Endothelial cell of umbilical vein (primary cell): ENCODE results near the gene RENBP. TPM values are rescaled to one million over a fixed set of nuclear protein-coding genes. Genes with fewer than 3 reads are reported as not detected.
A peak's percentile ranks its signal among the peaks of the same experiment; 100 is the strongest.

Experiments used
- BruUV-seq: library from RNA; stranded (reverse); fragments of 400-500 nt; replicated peaks from 2 replicates; lab custom pipeline; 2021; lab: Mats Ljungman, UMichigan
- CTCF ChIA-PET: fragments of 300-600, 350-600 bp; sonication (Branson Sonifier 250); formaldehyde crosslinking; loops from one replicate; lab custom pipeline; 2021; ENCODE audit warnings: antibody characterized with exemption, inconsistent platforms; lab: Charles Lee
- POLR2A ChIA-PET: fragments of 300-600, 350-600 bp; sonication (Branson Sonifier 250); formaldehyde crosslinking; loops from one replicate; lab custom pipeline; 2021; ENCODE audit warnings: antibody characterized with exemption, inconsistent platforms; lab: Charles Lee
- DNase-seq: peaks from one replicate; pipeline ENCODE4 v3.0.0-alpha.2; 2011; ENCODE audit warnings: low read depth, low spot score
- FAIRE-seq: peaks from 2 replicates; lab custom pipeline; 2011; peaks lifted over from hg19 to GRCh38; lab: Jason Lieb, UNC
- H2AFZ ChIP-seq: 2 replicates; pipeline ENCODE4 v1.6.0; 2012; ENCODE audit warnings: low read depth, low read length, control low read depth, inconsistent platforms
- H3K27ac ChIP-seq: 2 replicates; pipeline ENCODE4 v1.5.1; 2011; ENCODE audit warnings: low read depth, mild to moderate bottlenecking, control low read depth, low read length, moderate library complexity; ENCODE audit not compliant: insufficient read depth
- H3K27me3 ChIP-seq, 2 experiments: 2 replicates each; pipeline versions ENCODE4 v1.6.0 to v1.6.1; 2011; ENCODE audit warnings: low read length in 2 of 2, mixed read lengths in 1 of 2; ENCODE audit not compliant: control insufficient read depth in 2 of 2, insufficient read depth in 2 of 2
- H3K36me3 ChIP-seq, 2 experiments: 2 replicates in 1 of 2; 3 replicates in 1 of 2; pipeline ENCODE4 v1.5.1; 2011; ENCODE audit warnings: low read length in 2 of 2, mild to moderate bottlenecking in 1 of 2, moderate library complexity in 1 of 2; ENCODE audit not compliant: control insufficient read depth in 2 of 2, insufficient read depth in 2 of 2; ENCODE audit errors: extremely low read depth in 1 of 2
- H3K4me1 ChIP-seq: 3 replicates; pipeline ENCODE4 v1.5.1; 2011; ENCODE audit warnings: mild to moderate bottlenecking, low read length; ENCODE audit not compliant: control insufficient read depth, insufficient read depth; ENCODE audit errors: extremely low read depth
- H3K4me2 ChIP-seq: 2 replicates; pipeline ENCODE4 v1.6.1; 2011; ENCODE audit warnings: low read length, control low read depth, mixed read lengths; ENCODE audit not compliant: insufficient read depth
- H3K4me3 ChIP-seq, 3 experiments: fragments of 200-600 bp in 1 of 3; sonication (generic), shearing (Covaris generic) in 1 of 3; replicated peaks in 1 of 3; 2 replicates each; pipeline ENCODE4 v1.5.1; 2011 to 2016; ENCODE audit warnings: control low read depth in 3 of 3, low read length in 3 of 3, mild to moderate bottlenecking in 2 of 3, inconsistent platforms in 1 of 3, low read depth in 1 of 3, moderate library complexity in 1 of 3; ENCODE audit not compliant: insufficient read depth in 1 of 3
- H3K79me2 ChIP-seq: 2 replicates; pipeline ENCODE4 v1.6.0; 2012; ENCODE audit warnings: low read length, inconsistent platforms; ENCODE audit not compliant: control insufficient read depth, insufficient read depth
- H3K9ac ChIP-seq: replicated peaks from 2 replicates; pipeline ENCODE3; 2011; ENCODE audit warnings: low read length, control low read depth; ENCODE audit not compliant: insufficient read depth; ENCODE audit errors: extremely low read depth
- H3K9me1 ChIP-seq: replicated peaks from 3 replicates; pipeline ENCODE4 v1.6.0; 2011; ENCODE audit warnings: mild to moderate bottlenecking, low read length; ENCODE audit not compliant: control insufficient read depth, insufficient read depth; ENCODE audit errors: extremely low read depth
- H3K9me3 ChIP-seq: replicated peaks from 2 replicates; pipeline ENCODE4 v1.5.1; 2012; ENCODE audit warnings: low read length, inconsistent platforms; ENCODE audit not compliant: control insufficient read depth, insufficient read depth
- H4K20me1 ChIP-seq: replicated peaks from 2 replicates; pipeline ENCODE3; 2011; ENCODE audit warnings: mild to moderate bottlenecking, low read length; ENCODE audit not compliant: control insufficient read depth, insufficient read depth; ENCODE audit errors: extremely low read depth
- EZH2 ChIP-seq: IDR thresholded peaks from 2 replicates; pipeline ENCODE4 v1.6.1; 2012; ENCODE audit warnings: borderline replicate concordance, low read depth, mild to moderate bottlenecking, moderate library complexity, low read length, inconsistent platforms; ENCODE audit not compliant: severe bottlenecking
- FOS ChIP-seq: IDR thresholded peaks from 2 replicates; pipeline ENCODE4 v1.6.1; 2011; ENCODE audit warnings: mild to moderate bottlenecking, low read length, moderate library complexity, borderline replicate concordance; ENCODE audit not compliant: insufficient read depth
- GATA2 ChIP-seq: IDR thresholded peaks from 2 replicates; pipeline ENCODE4 v1.7.0; 2011; ENCODE audit warnings: low read depth, mild to moderate bottlenecking, moderate library complexity, mixed read lengths, low read length; ENCODE audit not compliant: insufficient read length, insufficient read depth
- JUN ChIP-seq: IDR thresholded peaks from 2 replicates; pipeline ENCODE4 v1.6.1; 2011; ENCODE audit warnings: borderline replicate concordance, low read depth; ENCODE audit not compliant: insufficient read length, insufficient read depth
- MYC ChIP-seq: IDR thresholded peaks from one replicate; pipeline ENCODE4 v1.6.1; 2011; ENCODE audit warnings: mild to moderate bottlenecking, low read depth, low read length
- POLR2A ChIP-seq: IDR thresholded peaks from 2 replicates; pipeline ENCODE4 v1.6.1; 2012; ENCODE audit warnings: low read depth, mild to moderate bottlenecking, control low read depth, low read length
- POLR2AphosphoS5 ChIP-seq: IDR thresholded peaks from 2 replicates; pipeline ENCODE4 v1.6.1; 2012; ENCODE audit warnings: low read depth, mild to moderate bottlenecking, control low read depth, low read length, moderate library complexity; ENCODE audit not compliant: insufficient read depth
- dilution Hi-C: fragments of 300-500 bp; cut with MboI; formaldehyde crosslinking; loops from one replicate; pipeline ENCODE4 v1.15.0; 2019; ENCODE audit warnings: low sequenced_read_pairs; ENCODE audit not compliant: extremely low pct_ligation_motif_present
- intact Hi-C: fragments of 100-400 bp; cut with micrococcal nuclease; formaldehyde crosslinking; loops from one replicate; pipeline ENCODE4 v1.10.0; 2022
- polyA plus RNA-seq, 4 experiments: library from polyadenylated mRNA; depleted of rRNA in 3 of 4; stranded (reverse) in 3 of 4; unstranded in 1 of 4; fragments of >200 nt; gene quantifications; 2 replicates each; pipeline versions ENCODE4 v1.2.1 to v1.2.3, GENCODE V29; 2011 to 2012; ENCODE audit warnings: missing spikeins in 1 of 4
- total RNA-seq: library from RNA; stranded (reverse); gene quantifications from 2 replicates; pipeline ENCODE4 v1.2.3, GENCODE V29; 2021
- TF ChIP-seq, protein P1 (sequence below): IDR thresholded peaks from 2 replicates; pipeline ENCODE4 v1.6.1; 2011; ENCODE audit not compliant: insufficient read depth, insufficient read length
- TF ChIP-seq, protein P2 (sequence below), 2 donors: IDR thresholded peaks; 1 replicate in 1 of 2; 2 replicates in 1 of 2; pipeline ENCODE4 v1.5.1; 2011; ENCODE audit warnings: low read length in 2 of 2, mild to moderate bottlenecking in 2 of 2, moderate library complexity in 2 of 2, control low read depth in 1 of 2, inconsistent platforms in 1 of 2, low read depth in 1 of 2; ENCODE audit not compliant: insufficient read depth in 1 of 2; ENCODE audit errors: extremely low read depth in 1 of 2

Gene RENBP
- total and polyA plus RNA-seq, 2 donors (not counting 3 experiments of a cell fraction or from before 2014, with no cell fraction given), result 8.0 to 16.0 TPM

DNA sequence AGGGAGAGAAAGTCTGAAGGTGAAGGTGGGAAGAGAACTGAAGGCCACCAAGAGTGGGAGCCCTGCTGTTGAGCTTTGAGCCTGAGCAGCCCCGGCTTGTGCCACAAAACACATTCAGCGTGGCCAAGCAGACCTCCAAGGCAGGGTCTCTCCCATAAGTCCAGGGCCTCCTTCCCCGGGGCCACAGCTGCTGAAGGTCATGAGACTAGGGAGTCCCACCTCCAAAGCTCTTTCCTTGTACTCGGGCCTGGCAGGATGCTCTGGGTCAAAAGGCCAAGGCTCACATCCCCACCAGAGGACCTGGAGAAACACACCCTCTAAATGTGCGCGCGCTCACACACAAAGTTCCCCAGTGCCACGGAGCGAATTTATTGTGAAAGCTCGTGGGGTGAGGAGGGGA is 14.9 kb downstream of the RENBP start:
- Histone ChIP-seq H3K27me3 (no peaks in the 10 kb centered on the region), H3K36me3 (peaks cover 0 to 14% of the 10 kb centered on the region in 2 experiments), H3K4me2 (no peak overlapping the region), H3K79me2 (peaks cover 30% of the 10 kb centered on the region), H4K20me1 (no peaks in the 10 kb centered on the region), H3K9me1 (no peaks in the 10 kb centered on the region), H3K9ac (no peak overlapping the region), H3K9me3 (no peaks in the 10 kb centered on the region), H3K4me3 (no peak overlapping the region), H3K4me1 (peaks cover 37% of the 10 kb centered on the region), H2AFZ (no peak overlapping the region), H3K27ac (peak overlapping the region; percentile 42)
- ChIA-PET POLR2A (interaction anchor here (0.6 kb wide), 1 partner anchor 163 kb away, joined by 7 read pairs; no protein-coding TSS in a partner anchor), CTCF (interaction anchor here (2.2 to 9.0 kb wide), 2 partner anchors 18 to 19 kb away, joined by 10 to 253 read pairs; partner anchors contain the start of gene RENBP)
- FAIRE-seq (peak; percentile 66), DNase-seq (no peak)
- TF ChIP-seq GATA2 (no peak), FOS (no peak), EZH2 (no peak), MYC (no peak), POLR2A (no peak), POLR2AphosphoS5 (no peak), JUN (no peak)
- TF ChIP-seq, protein P1, sequence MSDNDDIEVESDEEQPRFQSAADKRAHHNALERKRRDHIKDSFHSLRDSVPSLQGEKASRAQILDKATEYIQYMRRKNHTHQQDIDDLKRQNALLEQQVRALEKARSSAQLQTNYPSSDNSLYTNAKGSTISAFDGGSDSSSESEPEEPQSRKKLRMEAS, result no peak
- TF ChIP-seq, protein P2, sequence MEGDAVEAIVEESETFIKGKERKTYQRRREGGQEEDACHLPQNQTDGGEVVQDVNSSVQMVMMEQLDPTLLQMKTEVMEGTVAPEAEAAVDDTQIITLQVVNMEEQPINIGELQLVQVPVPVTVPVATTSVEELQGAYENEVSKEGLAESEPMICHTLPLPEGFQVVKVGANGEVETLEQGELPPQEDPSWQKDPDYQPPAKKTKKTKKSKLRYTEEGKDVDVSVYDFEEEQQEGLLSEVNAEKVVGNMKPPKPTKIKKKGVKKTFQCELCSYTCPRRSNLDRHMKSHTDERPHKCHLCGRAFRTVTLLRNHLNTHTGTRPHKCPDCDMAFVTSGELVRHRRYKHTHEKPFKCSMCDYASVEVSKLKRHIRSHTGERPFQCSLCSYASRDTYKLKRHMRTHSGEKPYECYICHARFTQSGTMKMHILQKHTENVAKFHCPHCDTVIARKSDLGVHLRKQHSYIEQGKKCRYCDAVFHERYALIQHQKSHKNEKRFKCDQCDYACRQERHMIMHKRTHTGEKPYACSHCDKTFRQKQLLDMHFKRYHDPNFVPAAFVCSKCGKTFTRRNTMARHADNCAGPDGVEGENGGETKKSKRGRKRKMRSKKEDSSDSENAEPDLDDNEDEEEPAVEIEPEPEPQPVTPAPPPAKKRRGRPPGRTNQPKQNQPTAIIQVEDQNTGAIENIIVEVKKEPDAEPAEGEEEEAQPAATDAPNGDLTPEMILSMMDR (IDR thresholded peaks at IDR 0.05; ENCODE audit: extremely low read depth in 1 of 2, insufficient read depth in 1 of 2, low read depth in 1 of 2, low read length in 2 of 2), result no peak
- intact Hi-C loops, result no loop called here
- BruUV-seq, result no TSS peak
- dilution Hi-C loops, result no loop called here
